Mucosa of descending colon (tissue), 3 donors: Measurements from ENCODE around the gene MANF. TPM values are rescaled to one million over a fixed set of nuclear protein-coding genes. Genes with fewer than 3 reads are reported as not detected.
A peak's percentile ranks its signal among the peaks of the same experiment; 100 is the strongest.

Source experiments
- ATAC-seq: fragments of 200-7000 bp; cut with Tn5 transposase; one replicate; pipeline ENCODE4 v1.9.1; 2020; ENCODE audit warnings: mild to moderate bottlenecking, moderate library complexity
- DNase-seq, 3 donors: peaks; one replicate each; pipeline ENCODE4 v3.0.0-alpha.2; 2020
- H3K36me3 ChIP-seq: fragments of 200-600 bp; one replicate; pipeline ENCODE4 v1.8.0; 2021; ENCODE audit warnings: low read depth, mild to moderate bottlenecking
- H3K4me1 ChIP-seq: fragments of 200-600 bp; one replicate; pipeline ENCODE4 v1.8.0; 2021; ENCODE audit warnings: low read depth, mild to moderate bottlenecking
- H3K4me3 ChIP-seq: fragments of 200-600 bp; one replicate; pipeline ENCODE4 v1.8.0; 2021; ENCODE audit warnings: mild to moderate bottlenecking
- H3K9me3 ChIP-seq: fragments of 200-600 bp; one replicate; pipeline ENCODE4 v1.8.0; 2021; ENCODE audit warnings: mild to moderate bottlenecking
- intact Hi-C, 2 donors: fragments of 100-400 bp; cut with DNase I in 1 of 2; cut with micrococcal nuclease in 1 of 2; formaldehyde crosslinking; loops; one replicate each; pipeline versions ENCODE4 v1.11.0 to v1.11.1; 2022; cut with DNase I, micrococcal nuclease
- total RNA-seq, 3 donors: library from RNA; stranded (reverse); fragmentation: NEBNext Ultra II Directional in 2 of 3; extraction: Animal tissue kit (Norgen Biotek cat#: 25700) in 2 of 3; gene quantifications; one replicate each; pipeline versions ENCODE4 v1.2.1 to v1.2.4, GENCODE V29; 2021 to 2023
- TF ChIP-seq, protein P1 (sequence below): fragments of 200-600 bp; IDR thresholded peaks from one replicate; pipeline ENCODE4 v1.8.0; 2022; ENCODE audit warnings: antibody characterized with exemption, mild to moderate bottlenecking
- donor health status: DM: no; HTN: no; CAD: no; lungs with moderate emphysema.
- donor health status: DM: no; HTN: no; CAD: no.
- donor health status: DM: no; HTN: yes; CAD: no.

MANF gene
- total RNA-seq, 3 donors from 2014 or later: 35.4 to 91.1 (median 47.2) TPM

DNA sequence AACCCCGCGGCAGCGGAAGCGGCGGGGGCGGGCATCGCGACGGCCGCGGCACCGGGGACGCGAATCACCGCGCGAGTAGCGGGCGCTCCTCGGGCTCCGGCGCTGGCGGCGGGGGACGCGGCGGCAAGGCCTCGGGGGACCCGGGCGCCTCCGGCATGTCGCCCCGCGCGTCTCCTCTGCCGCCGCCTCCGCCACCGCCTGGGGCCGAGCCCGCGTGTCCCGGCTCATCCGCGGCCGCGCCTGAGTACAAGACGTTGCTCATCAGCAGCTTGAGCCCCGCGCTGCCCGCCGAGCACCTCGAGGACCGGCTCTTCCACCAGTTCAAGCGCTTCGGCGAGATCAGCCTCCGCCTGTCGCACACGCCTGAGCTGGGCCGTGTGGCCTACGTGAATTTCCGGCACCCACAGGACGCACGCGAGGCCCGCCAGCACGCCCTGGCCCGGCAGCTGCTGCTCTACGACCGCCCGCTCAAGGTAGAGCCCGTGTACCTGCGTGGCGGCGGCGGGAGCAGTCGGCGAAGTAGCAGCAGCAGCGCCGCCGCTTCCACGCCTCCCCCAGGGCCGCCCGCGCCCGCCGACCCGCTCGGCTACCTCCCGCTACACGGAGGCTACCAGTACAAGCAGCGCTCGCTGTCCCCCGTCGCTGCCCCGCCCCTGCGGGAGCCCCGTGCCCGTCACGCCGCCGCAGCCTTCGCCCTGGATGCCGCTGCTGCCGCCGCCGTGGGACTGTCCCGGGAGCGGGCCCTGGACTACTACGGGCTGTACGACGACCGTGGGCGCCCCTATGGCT lies 6.7 kb downstream of the MANF start:
- H3K36me3 ChIP-seq: no peaks in the 10 kb centered on the region
- TF ChIP-seq, protein P1, sequence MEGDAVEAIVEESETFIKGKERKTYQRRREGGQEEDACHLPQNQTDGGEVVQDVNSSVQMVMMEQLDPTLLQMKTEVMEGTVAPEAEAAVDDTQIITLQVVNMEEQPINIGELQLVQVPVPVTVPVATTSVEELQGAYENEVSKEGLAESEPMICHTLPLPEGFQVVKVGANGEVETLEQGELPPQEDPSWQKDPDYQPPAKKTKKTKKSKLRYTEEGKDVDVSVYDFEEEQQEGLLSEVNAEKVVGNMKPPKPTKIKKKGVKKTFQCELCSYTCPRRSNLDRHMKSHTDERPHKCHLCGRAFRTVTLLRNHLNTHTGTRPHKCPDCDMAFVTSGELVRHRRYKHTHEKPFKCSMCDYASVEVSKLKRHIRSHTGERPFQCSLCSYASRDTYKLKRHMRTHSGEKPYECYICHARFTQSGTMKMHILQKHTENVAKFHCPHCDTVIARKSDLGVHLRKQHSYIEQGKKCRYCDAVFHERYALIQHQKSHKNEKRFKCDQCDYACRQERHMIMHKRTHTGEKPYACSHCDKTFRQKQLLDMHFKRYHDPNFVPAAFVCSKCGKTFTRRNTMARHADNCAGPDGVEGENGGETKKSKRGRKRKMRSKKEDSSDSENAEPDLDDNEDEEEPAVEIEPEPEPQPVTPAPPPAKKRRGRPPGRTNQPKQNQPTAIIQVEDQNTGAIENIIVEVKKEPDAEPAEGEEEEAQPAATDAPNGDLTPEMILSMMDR: no peak
- DNase-seq (peak; percentile 40 to 73 (median 67)), ATAC-seq (peak; percentile 2)
- peaks cover 64% of the 10 kb centered on the region for H3K4me1 ChIP-seq
- H3K9me3 ChIP-seq: no peaks in the 10 kb centered on the region
- H3K4me3 ChIP-seq: peak overlapping the region; percentile 57
- intact Hi-C loops: no loop called here

DNA sequence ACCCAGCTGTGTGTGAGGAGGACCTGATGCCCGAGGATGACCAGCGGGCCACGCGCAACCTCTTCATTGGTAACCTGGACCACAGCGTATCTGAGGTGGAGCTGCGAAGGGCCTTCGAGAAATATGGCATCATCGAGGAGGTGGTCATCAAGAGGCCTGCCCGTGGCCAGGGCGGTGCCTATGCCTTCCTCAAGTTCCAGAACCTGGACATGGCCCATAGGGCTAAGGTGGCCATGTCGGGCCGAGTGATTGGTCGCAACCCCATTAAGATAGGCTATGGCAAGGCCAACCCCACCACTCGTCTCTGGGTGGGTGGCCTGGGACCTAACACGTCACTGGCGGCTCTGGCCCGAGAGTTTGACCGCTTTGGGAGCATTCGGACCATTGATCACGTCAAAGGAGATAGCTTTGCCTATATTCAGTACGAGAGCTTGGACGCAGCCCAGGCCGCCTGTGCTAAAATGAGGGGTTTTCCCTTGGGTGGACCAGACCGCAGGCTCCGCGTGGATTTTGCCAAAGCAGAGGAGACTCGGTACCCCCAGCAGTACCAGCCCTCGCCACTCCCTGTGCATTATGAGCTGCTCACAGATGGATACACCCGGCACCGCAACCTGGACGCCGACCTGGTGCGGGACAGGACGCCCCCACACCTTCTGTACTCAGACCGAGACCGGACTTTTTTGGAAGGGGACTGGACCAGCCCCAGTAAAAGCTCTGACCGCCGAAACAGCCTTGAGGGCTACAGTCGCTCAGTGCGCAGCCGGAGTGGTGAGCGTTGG lies 7.5 kb downstream of the MANF start:
- H3K9me3 ChIP-seq: no peaks in the 10 kb centered on the region
- DNase-seq (peak in 2 of 3 donors; percentile 18 to 48), ATAC-seq (no peak)
- TF ChIP-seq, protein P1: no peak
- no peak overlapping the region for H3K4me3 ChIP-seq
- H3K4me1 ChIP-seq: peaks cover 56% of the 10 kb centered on the region
- no peaks in the 10 kb centered on the region for H3K36me3 ChIP-seq
- intact Hi-C loops: no loop called here

DNA sequence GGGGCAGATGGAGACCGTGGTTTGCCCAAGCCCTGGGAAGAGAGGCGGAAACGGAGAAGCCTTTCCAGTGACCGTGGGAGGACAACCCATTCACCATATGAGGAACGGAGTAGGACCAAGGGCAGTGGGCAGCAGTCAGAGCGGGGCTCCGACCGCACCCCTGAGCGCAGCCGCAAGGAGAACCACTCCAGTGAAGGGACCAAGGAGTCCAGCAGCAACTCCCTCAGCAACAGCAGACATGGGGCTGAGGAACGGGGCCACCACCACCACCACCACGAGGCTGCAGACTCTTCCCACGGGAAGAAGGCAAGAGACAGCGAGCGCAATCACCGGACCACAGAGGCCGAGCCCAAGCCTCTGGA lies 8.0 kb downstream of the MANF start:
- Histone ChIP-seq H3K4me1 (peaks cover 50% of the 10 kb centered on the region), H3K4me3 (no peak overlapping the region), H3K9me3 (no peaks in the 10 kb centered on the region), H3K36me3 (no peaks in the 10 kb centered on the region)
- TF ChIP-seq, protein P1: no peak
- intact Hi-C loops: no loop called here
- ATAC-seq (no peak), DNase-seq (peak in 1 of 3 donors; percentile 31)

DNA sequence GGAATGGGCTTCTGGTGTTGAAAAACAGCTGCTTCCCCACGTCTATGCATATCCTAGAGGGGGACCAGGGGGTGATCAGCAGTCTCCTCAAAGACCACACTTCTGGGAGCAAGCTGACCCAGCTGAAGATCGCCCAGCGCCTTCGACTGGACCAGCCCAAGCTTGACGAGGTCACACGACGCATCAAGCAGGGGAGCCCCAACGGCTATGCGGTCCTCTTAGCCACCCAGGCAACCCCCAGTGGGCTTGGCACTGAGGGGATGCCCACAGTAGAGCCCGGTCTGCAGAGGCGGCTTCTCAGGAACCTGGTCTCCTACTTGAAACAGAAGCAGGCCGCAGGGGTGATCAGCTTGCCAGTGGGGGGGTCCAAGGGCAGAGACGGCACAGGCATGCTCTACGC lies 8.5 kb downstream of the MANF start:
- DNase-seq: no peak
- Histone ChIP-seq H3K4me1 (peaks cover 46% of the 10 kb centered on the region), H3K36me3 (no peaks in the 10 kb centered on the region), H3K4me3 (no peak overlapping the region), H3K9me3 (no peaks in the 10 kb centered on the region)
- TF ChIP-seq, protein P1: no peak
- ATAC-seq: no peak
- intact Hi-C loops: no loop called here

DNA sequence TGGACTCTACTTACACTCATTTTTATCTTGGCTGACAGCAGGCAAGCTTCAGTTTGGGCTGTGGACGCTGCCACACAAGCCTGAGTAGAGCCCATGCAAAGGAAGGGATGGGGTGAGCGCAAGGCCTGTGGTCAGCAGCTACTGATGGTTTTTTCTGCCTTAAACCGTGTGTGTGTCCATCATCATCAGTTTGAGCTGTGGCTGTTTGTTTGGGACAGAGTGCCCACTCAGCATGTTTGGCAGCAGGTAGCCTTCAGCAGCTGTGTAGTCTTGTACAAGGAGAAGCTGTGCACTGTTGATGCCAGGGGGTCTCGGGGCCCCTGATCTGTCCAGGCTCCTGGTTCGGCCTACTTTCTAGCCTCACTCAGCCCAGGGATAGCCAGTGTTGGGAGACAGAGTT lies 9.4 kb downstream of the MANF start:
- ATAC-seq (no peak), DNase-seq (no peak)
- Histone ChIP-seq H3K9me3 (no peaks in the 10 kb centered on the region), H3K36me3 (no peaks in the 10 kb centered on the region), H3K4me1 (peaks cover 42% of the 10 kb centered on the region), H3K4me3 (no peak overlapping the region)
- intact Hi-C loops: no loop called here
- TF ChIP-seq, protein P1: no peak
